ENCODE data around the gene DHRS7B. TPM values are rescaled to one million over a fixed set of nuclear protein-coding genes. Genes with fewer than 3 reads are reported as not detected.
A peak's percentile ranks its signal among the peaks of the same experiment; 100 is the strongest.

The DHRS7B gene
- total and polyA plus RNA-seq, 11 donors: 20.2 to 45.2 (median 35.7) TPM

DNA sequence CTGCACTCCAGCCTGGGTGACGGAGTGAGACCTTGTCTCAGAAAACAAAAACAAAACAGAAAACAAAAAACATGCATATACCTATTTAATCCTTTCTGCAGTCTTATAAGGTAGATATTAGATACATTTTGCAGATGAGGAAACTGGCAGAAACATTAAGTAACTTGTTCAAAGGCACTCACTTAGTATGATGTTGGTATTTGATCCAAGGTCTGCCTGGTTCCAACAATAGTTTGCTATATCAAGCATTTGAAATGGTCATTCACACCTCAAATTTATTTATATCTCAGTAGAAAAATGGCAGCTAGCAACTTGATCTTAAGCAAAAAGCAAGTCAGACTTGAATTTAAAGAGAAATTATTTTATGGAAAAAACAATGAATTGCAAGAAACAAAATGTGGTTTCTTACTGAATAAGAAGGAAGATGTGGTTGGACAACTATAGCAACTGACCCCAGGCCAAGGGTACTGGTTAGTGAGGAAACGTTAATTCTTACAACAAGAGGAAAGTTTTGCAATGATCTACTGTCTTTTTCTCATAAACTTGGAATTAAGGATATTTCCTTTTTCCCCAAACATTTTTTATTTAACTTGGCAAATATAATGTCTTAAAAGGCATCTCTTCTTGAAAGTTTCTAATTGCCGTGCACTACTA is 19.7 kb downstream of the DHRS7B start:
- no peak for TF ChIP-seq POLR2A (IDR thresholded peaks at IDR 0.05)
- TF ChIP-seq, protein P1, sequence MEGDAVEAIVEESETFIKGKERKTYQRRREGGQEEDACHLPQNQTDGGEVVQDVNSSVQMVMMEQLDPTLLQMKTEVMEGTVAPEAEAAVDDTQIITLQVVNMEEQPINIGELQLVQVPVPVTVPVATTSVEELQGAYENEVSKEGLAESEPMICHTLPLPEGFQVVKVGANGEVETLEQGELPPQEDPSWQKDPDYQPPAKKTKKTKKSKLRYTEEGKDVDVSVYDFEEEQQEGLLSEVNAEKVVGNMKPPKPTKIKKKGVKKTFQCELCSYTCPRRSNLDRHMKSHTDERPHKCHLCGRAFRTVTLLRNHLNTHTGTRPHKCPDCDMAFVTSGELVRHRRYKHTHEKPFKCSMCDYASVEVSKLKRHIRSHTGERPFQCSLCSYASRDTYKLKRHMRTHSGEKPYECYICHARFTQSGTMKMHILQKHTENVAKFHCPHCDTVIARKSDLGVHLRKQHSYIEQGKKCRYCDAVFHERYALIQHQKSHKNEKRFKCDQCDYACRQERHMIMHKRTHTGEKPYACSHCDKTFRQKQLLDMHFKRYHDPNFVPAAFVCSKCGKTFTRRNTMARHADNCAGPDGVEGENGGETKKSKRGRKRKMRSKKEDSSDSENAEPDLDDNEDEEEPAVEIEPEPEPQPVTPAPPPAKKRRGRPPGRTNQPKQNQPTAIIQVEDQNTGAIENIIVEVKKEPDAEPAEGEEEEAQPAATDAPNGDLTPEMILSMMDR (IDR thresholded peaks at IDR 0.05): no peak
- DNase-seq (no peak), ATAC-seq (no peak)
- intact Hi-C loops (cut with DNase I): no loop called here
- H3K9me3 ChIP-seq: peaks cover 0 to 14% (median 0%) of the 10 kb centered on the region in 12 donors
- peak overlapping the region in 1 of 12 donors; percentile 66 for H3K27ac ChIP-seq
- H3K4me1 ChIP-seq: peaks cover 0 to 37% (median 0%) of the 10 kb centered on the region in 12 donors
- H3K4me3 ChIP-seq: no peak overlapping the region
- 80 to 89% (median 87%) methylated on average over 3 of the region's 3 CpGs for WGBS, 4 donors
- peaks cover 0 to 5% (median 0%) of the 10 kb centered on the region in 9 donors for H3K36me3 ChIP-seq
- no peaks in the 10 kb centered on the region for H3K27me3 ChIP-seq

DNA sequence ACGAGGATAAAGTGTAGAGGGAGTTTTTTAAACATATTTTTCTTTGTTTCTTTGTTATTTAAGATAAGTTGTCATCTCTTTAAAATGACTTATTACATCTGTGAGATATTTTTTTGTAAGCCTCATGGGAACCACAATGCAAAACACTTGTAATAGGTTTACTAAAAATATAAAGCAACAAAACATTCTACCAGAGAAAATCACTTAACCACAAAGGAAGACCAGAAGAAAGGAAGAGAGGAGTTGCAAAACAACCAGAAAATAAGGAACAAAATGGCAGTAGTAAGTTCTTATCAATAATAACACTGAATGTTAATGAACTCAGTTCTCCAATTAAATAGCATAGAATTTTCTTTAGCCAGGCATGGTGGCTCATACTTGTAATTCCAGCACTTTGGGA is 22.9 kb downstream of the DHRS7B start:
- no peak overlapping the region for H3K4me3 ChIP-seq
- H3K27ac ChIP-seq: no peak overlapping the region
- peaks cover 0 to 22% (median 0%) of the 10 kb centered on the region in 12 donors for H3K9me3 ChIP-seq
- TF ChIP-seq, protein P1 (IDR thresholded peaks at IDR 0.05): no peak
- no peak for TF ChIP-seq POLR2A (IDR thresholded peaks at IDR 0.05)
- intact Hi-C loops (cut with DNase I): no loop called here
- peaks cover 0 to 43% (median 0%) of the 10 kb centered on the region in 12 donors for H3K4me1 ChIP-seq
- H3K27me3 ChIP-seq: no peaks in the 10 kb centered on the region
- ATAC-seq: no peak
- H3K36me3 ChIP-seq: no peaks in the 10 kb centered on the region
- DNase-seq: no peak
- WGBS, 4 donors: 83 to 88% (median 87%) methylated on average over 1 of the region's 1 CpG

DNA sequence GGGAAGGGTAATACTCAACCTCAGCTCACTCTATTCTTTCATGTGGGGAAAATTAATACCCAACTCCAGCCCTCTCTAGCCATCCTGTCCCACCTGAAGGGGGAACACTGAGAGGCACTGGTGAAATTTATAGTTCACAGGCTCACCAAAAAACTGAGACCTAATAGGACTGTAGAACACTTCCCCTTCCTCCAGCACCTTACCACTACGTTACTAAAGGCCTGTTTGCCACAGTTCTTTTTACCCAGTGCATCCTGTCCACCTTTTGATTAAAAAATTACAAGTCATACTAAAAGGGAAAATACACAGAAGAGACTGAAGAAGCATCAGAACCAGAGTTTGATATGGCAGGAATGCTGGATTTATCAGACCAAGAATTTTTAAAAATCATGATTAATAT is 26.0 kb downstream of the DHRS7B start:
- Histone ChIP-seq H3K27ac (no peak overlapping the region), H3K27me3 (no peaks in the 10 kb centered on the region), H3K4me1 (peaks cover 0 to 20% (median 0%) of the 10 kb centered on the region in 12 donors), H3K9me3 (peaks cover 0 to 38% (median 5%) of the 10 kb centered on the region in 12 donors), H3K36me3 (no peaks in the 10 kb centered on the region), H3K4me3 (no peak overlapping the region)
- intact Hi-C loops (cut with DNase I): no loop called here
- ATAC-seq (no peak), DNase-seq (no peak)
- TF ChIP-seq POLR2A (IDR thresholded peaks at IDR 0.05): no peak
- WGBS, 4 donors: 81 to 93% (median 88%) methylated on average over 1 of the region's 1 CpG

DNA sequence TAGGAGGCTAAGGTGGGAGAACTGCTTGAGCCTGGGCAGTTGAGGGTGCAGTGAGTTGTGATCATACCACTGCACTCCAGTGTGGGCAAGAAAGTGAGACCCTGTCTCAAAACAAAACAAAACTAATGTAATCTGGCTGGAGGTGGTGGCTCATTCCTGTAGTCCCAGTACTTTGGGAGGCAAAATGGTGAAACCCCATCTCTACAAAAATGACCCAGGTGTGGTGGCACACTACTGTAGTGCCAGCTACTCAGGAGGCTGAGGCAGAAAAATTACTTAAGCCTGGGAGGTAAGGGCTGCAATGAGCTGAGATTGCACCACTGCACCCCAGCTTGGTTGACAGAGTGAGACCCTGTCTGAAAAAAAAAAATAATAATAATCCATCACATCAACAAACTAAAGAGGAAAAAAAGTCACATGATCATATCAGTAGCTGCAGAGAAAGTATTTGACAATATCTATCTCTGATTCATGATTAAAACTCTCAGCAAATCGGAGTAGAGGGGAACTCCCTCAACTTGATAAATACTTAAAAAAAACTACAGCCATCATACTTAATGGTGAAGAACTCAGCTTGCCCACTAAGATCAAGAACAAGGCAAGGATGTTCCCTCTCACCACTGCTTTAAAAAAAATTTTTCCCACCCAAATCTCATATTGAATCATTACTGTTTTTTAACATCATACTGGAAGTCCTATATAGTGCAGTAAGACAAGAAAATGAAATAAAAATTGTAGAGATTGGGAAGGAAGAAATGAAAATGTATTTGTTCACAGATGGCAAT is 31.0 kb downstream of the DHRS7B start:
- no peaks in the 10 kb centered on the region for H3K36me3 ChIP-seq
- H3K27me3 ChIP-seq: no peaks in the 10 kb centered on the region
- 67 to 85% (median 74%) methylated on average over 1 of the region's 1 CpG for WGBS, 4 donors
- DNase-seq: no peak
- TF ChIP-seq POLR2A (IDR thresholded peaks at IDR 0.05): no peak
- TF ChIP-seq, protein P1 (IDR thresholded peaks at IDR 0.05): no peak
- H3K9me3 ChIP-seq: peaks cover 0 to 24% (median 4%) of the 10 kb centered on the region in 12 donors
- intact Hi-C loops (cut with DNase I): no loop called here
- H3K27ac ChIP-seq: no peak overlapping the region
- H3K4me3 ChIP-seq: no peak overlapping the region
- no peak for ATAC-seq
- H3K4me1 ChIP-seq: peaks cover 4 to 27% (median 19%) of the 10 kb centered on the region in 12 donors

Data from heart left ventricle (tissue), 16 donors.